ENCODE measurements around the gene FBLN5. TPM values are rescaled to one million over a fixed set of nuclear protein-coding genes. Genes with fewer than 3 reads are reported as not detected.

Gene FBLN5
- total RNA-seq, 6 experiments from 2014 or later: 127 to 242 (median 205) TPM

DNA sequence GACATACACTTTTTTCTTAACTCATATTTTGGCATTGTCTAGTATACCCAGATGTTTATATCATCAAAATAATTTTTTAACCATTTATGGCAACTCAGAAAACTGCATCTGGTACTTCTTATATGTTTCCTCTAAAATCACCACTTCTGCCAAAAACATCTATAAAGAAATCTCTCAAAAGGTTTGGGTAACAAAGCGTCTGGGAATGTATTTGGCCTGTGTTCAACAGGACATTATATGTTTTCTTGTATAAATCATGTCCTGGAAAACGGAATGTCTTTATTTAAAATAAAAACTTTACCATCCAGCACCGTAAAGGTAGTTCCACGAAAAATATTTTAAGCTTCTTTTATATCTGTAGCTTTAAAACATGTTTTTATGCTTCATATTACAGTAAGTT, 36.1 kb upstream of the FBLN5 start:
- 0 out of 2 replicates have a peak overlapping the region, but pooled peaks have one; percentile 58 for H3K27ac Mint-ChIP-seq
- TF ChIP-seq, protein P1, sequence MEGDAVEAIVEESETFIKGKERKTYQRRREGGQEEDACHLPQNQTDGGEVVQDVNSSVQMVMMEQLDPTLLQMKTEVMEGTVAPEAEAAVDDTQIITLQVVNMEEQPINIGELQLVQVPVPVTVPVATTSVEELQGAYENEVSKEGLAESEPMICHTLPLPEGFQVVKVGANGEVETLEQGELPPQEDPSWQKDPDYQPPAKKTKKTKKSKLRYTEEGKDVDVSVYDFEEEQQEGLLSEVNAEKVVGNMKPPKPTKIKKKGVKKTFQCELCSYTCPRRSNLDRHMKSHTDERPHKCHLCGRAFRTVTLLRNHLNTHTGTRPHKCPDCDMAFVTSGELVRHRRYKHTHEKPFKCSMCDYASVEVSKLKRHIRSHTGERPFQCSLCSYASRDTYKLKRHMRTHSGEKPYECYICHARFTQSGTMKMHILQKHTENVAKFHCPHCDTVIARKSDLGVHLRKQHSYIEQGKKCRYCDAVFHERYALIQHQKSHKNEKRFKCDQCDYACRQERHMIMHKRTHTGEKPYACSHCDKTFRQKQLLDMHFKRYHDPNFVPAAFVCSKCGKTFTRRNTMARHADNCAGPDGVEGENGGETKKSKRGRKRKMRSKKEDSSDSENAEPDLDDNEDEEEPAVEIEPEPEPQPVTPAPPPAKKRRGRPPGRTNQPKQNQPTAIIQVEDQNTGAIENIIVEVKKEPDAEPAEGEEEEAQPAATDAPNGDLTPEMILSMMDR (IDR thresholded peaks at IDR 0.05): no peak
- peaks cover 61% of the 10 kb centered on the region for H3K4me1 Mint-ChIP-seq (ENCODE audit: low read depth)
- no peak for DNase-seq
- no peaks in the 10 kb centered on the region for H3K9me3 Mint-ChIP-seq
- peaks cover 30% of the 10 kb centered on the region for H3K36me3 Mint-ChIP-seq (ENCODE audit: low read depth)
- H3K4me3 Mint-ChIP-seq: no peak overlapping the region
- peaks cover 2% of the 10 kb centered on the region; the same call in 1 of the 2 replicates for H3K27me3 Mint-ChIP-seq (ENCODE audit: insufficient read depth)

DNA sequence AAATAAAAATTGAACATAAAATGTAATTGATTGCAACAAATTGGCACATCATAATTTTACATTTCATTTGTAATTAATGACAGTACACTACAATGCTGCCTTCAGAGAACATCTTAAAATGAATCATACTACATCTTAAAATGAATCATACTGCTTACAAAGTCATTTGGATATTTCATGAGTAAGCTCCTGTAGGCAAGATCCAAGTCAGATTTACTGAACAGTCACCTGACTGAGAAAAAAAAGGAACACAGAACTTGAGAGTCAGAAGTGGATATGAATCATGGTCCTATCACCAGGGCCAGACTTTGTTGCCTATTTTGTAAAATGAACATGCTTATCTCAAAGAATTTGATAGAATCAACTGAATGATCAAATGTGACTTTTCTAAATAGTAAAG, 32.7 kb upstream of the FBLN5 start:
- Mint-ChIP-seq H3K27ac (peak overlapping the region; percentile 77), H3K36me3 (ENCODE audit: low read depth) (peaks cover 11% of the 10 kb centered on the region), H3K4me1 (ENCODE audit: low read depth) (peaks cover 64% of the 10 kb centered on the region), H3K9me3 (no peaks in the 10 kb centered on the region), H3K4me3 (peak overlapping the region; percentile 50; the same call in 1 of the 2 replicates), H3K27me3 (ENCODE audit: insufficient read depth) (peaks cover 2% of the 10 kb centered on the region; the same call in 1 of the 2 replicates)
- DNase-seq: peak; percentile 95
- TF ChIP-seq, protein P1 (IDR thresholded peaks at IDR 0.05): no peak

DNA sequence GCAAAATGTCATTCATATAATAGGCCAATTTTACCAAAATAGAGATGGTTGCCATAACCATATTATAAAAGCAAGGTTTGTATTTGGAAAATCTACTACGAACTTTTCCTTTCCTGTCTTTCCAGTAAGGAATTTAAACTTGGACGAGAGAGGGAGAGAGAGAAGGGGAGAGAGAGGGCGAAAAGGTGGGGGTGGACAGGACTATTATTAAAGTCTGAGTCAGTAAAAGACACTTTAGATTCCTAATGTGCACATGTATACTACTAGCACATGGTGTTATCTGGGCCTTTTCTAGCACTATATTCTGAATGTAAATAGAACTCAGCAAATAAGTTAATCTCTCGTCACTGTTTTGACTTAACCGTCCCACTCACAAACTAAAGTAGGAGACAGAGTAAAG, 30.4 kb upstream of the FBLN5 start:
- peak; percentile 10 for DNase-seq
- H3K27ac Mint-ChIP-seq: peak overlapping the region; percentile 83
- peaks cover 15% of the 10 kb centered on the region for H3K36me3 Mint-ChIP-seq (ENCODE audit: low read depth)

DNA sequence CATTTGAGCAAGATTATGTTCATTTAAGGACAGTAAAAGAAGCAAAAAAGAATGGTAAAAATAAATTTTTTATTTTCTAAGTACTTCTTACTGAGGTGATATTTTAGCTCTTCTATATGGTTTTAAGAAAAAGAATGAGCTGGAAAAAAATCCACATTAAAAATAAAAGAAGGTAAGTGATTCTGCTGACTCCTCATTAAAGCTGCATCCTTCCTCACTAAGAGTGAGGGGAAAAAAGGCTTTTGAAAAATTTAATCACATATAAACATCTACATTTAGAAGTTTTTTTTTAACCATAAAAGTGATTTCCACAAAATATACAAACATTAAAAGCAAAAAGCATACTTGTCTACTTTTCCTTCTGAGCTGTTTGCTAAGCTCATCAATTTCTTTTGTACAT, 28.3 kb upstream of the FBLN5 start:
- H3K4me1 Mint-ChIP-seq (ENCODE audit: low read depth): peaks cover 35% of the 10 kb centered on the region
- no peaks in the 10 kb centered on the region for H3K9me3 Mint-ChIP-seq
- H3K36me3 Mint-ChIP-seq (ENCODE audit: low read depth): peaks cover 10% of the 10 kb centered on the region
- no peak overlapping the region for H3K4me3 Mint-ChIP-seq
- H3K27ac Mint-ChIP-seq: no peak overlapping the region
- H3K27me3 Mint-ChIP-seq (ENCODE audit: insufficient read depth): no peaks in the 10 kb centered on the region
- TF ChIP-seq, protein P1 (IDR thresholded peaks at IDR 0.05): no peak
- DNase-seq: no peak

More for the DNA sequence above, 30.4 kb upstream of the FBLN5 start:
- Mint-ChIP-seq H3K9me3 (no peaks in the 10 kb centered on the region), H3K27me3 (ENCODE audit: insufficient read depth) (peaks cover 1% of the 10 kb centered on the region; the same call in 1 of the 2 replicates), H3K4me3 (peak overlapping the region; percentile 53), H3K4me1 (ENCODE audit: low read depth) (peaks cover 41% of the 10 kb centered on the region)
- TF ChIP-seq, protein P1 (IDR thresholded peaks at IDR 0.05): no peak

DNA sequence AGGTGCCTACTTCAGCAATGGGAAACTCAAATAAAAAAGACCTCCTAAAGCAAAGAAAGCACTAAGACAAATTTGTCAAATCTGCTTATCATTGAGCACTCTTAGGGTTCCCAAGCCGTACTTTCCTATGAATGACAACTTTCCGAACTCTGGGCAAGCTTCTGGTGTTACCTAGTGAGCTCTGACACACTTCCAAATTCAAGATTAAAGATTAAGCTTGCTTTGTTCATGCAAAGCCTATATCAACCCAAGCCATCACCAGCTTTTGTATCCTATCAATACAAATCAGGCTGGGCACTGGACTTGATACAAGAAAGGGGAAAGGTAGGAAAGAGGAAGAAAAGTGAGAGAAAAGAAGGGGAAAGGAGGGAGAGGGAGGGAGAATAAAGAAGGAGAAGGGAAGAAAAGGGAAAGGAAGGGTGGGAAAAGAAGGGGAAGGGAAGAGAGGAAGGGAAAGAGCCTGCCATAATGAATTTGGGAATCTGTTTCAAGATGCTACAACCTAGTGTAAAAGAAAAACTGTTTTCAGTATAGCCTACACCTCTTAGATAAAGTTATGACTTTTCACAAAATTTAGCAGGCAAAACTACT, 23.8 kb upstream of the FBLN5 start:
- Mint-ChIP-seq H3K36me3 (ENCODE audit: low read depth) (peaks cover 23% of the 10 kb centered on the region), H3K27me3 (ENCODE audit: insufficient read depth) (no peaks in the 10 kb centered on the region), H3K4me1 (ENCODE audit: low read depth) (no peaks in the 10 kb centered on the region), H3K9me3 (no peaks in the 10 kb centered on the region), H3K4me3 (no peak overlapping the region), H3K27ac (no peak overlapping the region)
- TF ChIP-seq, protein P1 (IDR thresholded peaks at IDR 0.05): no peak
- DNase-seq: no peak
